A673 (cell line): Measurements from ENCODE around the gene CDO1.

ENCODE experiments used
- CTCF ChIP-seq: fragments of 300-800, 200-600 bp; sonication (generic); conservative IDR thresholded peaks from 2 replicates; pipeline ENCODE4 v1.5.1; 2017; ENCODE audit warnings: low read depth, mild to moderate bottlenecking, antibody characterized with exemption, low read length, moderate library complexity, mixed read lengths
- EZH2 ChIP-seq: fragments of 200-600 bp; sonication (generic); IDR thresholded peaks from 2 replicates; pipeline ENCODE4 v1.6.1; 2017; ENCODE audit warnings: borderline replicate concordance, low read depth, mild to moderate bottlenecking, mixed read lengths, antibody characterized with exemption, low read length; ENCODE audit not compliant: poor library complexity, severe bottlenecking

GRCh38 chr5:115800108-115800507, 16.4 kb downstream of the CDO1 start:
- TF ChIP-seq CTCF (no peak), EZH2 (no peak)
